ENCODE measurements around the gene SH3RF3. TPM values are rescaled to one million over a fixed set of nuclear protein-coding genes. Genes with fewer than 3 reads are reported as not detected.

SH3RF3 gene
- total and polyA plus RNA-seq, 2 donors (not counting 1 experiment from before 2014, with no cell fraction given): 8.3 to 10.1 TPM

DNA sequence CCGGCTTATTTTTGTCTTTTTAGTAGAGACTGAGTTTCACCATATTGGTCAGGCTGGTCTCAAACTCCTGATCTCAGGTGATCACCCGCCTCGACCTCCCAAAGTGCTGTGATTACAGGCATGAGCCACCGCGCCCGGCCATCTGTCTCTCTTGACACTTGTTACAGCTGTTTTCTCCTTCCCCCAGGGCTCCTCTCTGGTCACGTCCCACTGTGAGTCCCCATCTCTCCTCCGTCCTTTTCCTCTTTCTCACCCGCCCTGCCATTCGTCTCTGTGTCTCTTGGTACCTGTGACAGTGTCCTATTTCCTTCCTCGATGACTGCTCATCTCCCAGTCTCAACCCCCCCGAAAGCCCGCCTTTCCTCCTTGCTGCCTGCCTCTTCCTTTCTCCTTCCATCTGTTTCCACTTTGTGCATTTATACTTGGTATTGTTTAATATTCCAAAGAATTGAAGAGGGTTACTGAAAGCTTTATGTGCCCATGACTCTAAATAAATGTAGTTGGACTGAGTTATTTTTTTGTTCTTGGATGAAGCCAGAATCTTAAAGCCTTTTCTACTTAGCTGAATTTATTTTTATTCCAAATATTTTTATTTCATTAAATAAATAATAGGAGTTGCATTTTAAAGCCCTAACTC lies 241.5 kb downstream of the SH3RF3 start:
- Histone ChIP-seq H3K9ac (ENCODE audit: insufficient read depth, low read length) (no peak overlapping the region), H2AFZ (ENCODE audit: low read length) (no peak overlapping the region), H3K9me3 (ENCODE audit: control insufficient read depth, insufficient read depth, low read depth, low read length) (no peaks in the 10 kb centered on the region), H3K79me2 (ENCODE audit: control insufficient read depth, insufficient read depth, low read length) (no peaks in the 10 kb centered on the region), H3K27ac (ENCODE audit: insufficient read depth, low read length) (no peak overlapping the region), H4K20me1 (ENCODE audit: control insufficient read depth, extremely low read depth, insufficient read depth, low read length) (no peaks in the 10 kb centered on the region), H3K27me3 (ENCODE audit: control insufficient read depth, insufficient read depth, low read length) (no peaks in the 10 kb centered on the region), H3K36me3 (ENCODE audit: control insufficient read depth, insufficient read depth, low read length) (peaks cover 4% of the 10 kb centered on the region), H3K4me3 (replicated peaks in 1 of 4; ENCODE audit: control extremely low read depth in 1 of 4, insufficient read depth in 1 of 4, low read depth in 3 of 4, low read length in 4 of 4) (no peak overlapping the region), H3K4me1 (ENCODE audit: control insufficient read depth, extremely low read depth, insufficient read depth, low read length) (no peaks in the 10 kb centered on the region), H3K4me2 (ENCODE audit: extremely low read depth, insufficient read depth, low read length) (no peak overlapping the region)
- no peak for TF ChIP-seq EZH2 (IDR thresholded peaks at IDR 0.05; ENCODE audit: low read length, missing control alignments)
- TF ChIP-seq, protein P1, sequence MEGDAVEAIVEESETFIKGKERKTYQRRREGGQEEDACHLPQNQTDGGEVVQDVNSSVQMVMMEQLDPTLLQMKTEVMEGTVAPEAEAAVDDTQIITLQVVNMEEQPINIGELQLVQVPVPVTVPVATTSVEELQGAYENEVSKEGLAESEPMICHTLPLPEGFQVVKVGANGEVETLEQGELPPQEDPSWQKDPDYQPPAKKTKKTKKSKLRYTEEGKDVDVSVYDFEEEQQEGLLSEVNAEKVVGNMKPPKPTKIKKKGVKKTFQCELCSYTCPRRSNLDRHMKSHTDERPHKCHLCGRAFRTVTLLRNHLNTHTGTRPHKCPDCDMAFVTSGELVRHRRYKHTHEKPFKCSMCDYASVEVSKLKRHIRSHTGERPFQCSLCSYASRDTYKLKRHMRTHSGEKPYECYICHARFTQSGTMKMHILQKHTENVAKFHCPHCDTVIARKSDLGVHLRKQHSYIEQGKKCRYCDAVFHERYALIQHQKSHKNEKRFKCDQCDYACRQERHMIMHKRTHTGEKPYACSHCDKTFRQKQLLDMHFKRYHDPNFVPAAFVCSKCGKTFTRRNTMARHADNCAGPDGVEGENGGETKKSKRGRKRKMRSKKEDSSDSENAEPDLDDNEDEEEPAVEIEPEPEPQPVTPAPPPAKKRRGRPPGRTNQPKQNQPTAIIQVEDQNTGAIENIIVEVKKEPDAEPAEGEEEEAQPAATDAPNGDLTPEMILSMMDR (conservative IDR thresholded peaks at IDR 0.05 in 1 of 2, IDR thresholded peaks at IDR 0.05 in 1 of 2; ENCODE audit: low read depth in 1 of 2, low read length in 2 of 2): no peak
- no peak for DNase-seq (ENCODE audit: low read depth in 2 of 2)

DNA sequence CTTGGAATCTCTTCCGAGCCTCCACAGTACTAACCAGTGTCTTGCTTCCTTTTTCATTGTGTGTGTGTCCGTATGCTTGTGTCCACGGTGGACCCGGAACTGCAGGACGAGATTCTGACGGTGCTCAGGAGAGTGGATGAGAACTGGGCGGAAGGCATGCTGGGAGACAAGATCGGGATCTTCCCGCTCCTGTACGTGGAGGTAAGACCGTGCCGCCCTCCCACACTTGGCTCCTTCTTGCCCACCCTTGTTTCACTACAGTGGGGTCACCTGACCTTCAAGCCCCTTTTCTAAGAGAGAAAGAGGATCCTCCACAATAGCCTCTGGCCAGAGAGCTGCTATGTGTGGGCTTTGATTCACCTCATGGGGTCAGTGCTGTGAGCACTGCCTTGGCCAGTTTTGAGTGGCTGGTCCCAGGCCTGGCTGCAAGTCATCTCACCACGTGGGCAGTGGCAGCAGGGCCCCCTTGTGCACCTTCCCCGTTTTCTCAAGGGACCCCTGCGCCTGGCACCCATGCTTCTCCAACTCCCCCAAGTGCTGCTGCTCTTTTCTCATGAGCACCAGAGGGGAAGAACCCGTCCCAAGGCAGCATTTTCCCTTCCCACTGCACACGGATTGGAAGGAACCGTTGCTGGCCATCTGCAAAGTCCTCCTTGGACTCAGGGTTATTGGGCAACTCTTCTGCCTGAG lies 242.6 kb downstream of the SH3RF3 start:
- Histone ChIP-seq H3K36me3 (ENCODE audit: control insufficient read depth, insufficient read depth, low read length) (peaks cover 6% of the 10 kb centered on the region), H3K4me2 (ENCODE audit: extremely low read depth, insufficient read depth, low read length) (no peak overlapping the region), H3K4me1 (ENCODE audit: control insufficient read depth, extremely low read depth, insufficient read depth, low read length) (peaks cover 3% of the 10 kb centered on the region), H4K20me1 (ENCODE audit: control insufficient read depth, extremely low read depth, insufficient read depth, low read length) (no peaks in the 10 kb centered on the region), H3K9me3 (ENCODE audit: control insufficient read depth, insufficient read depth, low read depth, low read length) (no peaks in the 10 kb centered on the region), H3K9ac (ENCODE audit: insufficient read depth, low read length) (no peak overlapping the region), H2AFZ (ENCODE audit: low read length) (no peak overlapping the region), H3K4me3 (replicated peaks in 1 of 4; ENCODE audit: control extremely low read depth in 1 of 4, insufficient read depth in 1 of 4, low read depth in 3 of 4, low read length in 4 of 4) (no peak overlapping the region), H3K27ac (ENCODE audit: insufficient read depth, low read length) (no peak overlapping the region), H3K27me3 (ENCODE audit: control insufficient read depth, insufficient read depth, low read length) (no peaks in the 10 kb centered on the region), H3K79me2 (ENCODE audit: control insufficient read depth, insufficient read depth, low read length) (no peaks in the 10 kb centered on the region)
- DNase-seq (ENCODE audit: low read depth in 2 of 2): no peak
- no peak for TF ChIP-seq EZH2 (IDR thresholded peaks at IDR 0.05; ENCODE audit: low read length, missing control alignments)
- TF ChIP-seq, protein P1 (conservative IDR thresholded peaks at IDR 0.05 in 1 of 2, IDR thresholded peaks at IDR 0.05 in 1 of 2; ENCODE audit: low read depth in 1 of 2, low read length in 2 of 2): no peak

DNA sequence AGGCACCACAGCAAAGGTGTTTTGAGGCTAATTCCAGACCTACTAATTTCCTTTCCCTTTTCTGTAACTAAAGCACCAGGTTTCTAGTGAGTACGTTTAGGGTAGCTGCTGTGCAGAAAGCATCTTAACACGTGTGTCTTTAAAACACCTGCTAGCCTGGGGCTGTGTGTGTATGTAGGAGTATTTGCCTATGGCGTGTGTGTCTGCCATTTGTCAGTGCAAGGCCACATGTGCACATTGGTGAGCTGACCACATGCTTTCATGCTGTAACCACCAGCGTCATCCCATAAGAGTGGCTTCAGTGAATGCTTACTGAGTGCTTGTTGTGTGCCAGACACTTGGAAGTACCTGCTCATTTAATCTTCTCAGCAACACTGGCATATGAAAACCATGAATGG lies 243.2 kb downstream of the SH3RF3 start:
- Histone ChIP-seq H3K79me2 (ENCODE audit: control insufficient read depth, insufficient read depth, low read length) (no peaks in the 10 kb centered on the region), H3K27ac (ENCODE audit: insufficient read depth, low read length) (no peak overlapping the region), H3K27me3 (ENCODE audit: control insufficient read depth, insufficient read depth, low read length) (no peaks in the 10 kb centered on the region), H4K20me1 (ENCODE audit: control insufficient read depth, extremely low read depth, insufficient read depth, low read length) (no peaks in the 10 kb centered on the region), H3K4me1 (ENCODE audit: control insufficient read depth, extremely low read depth, insufficient read depth, low read length) (peaks cover 4% of the 10 kb centered on the region), H3K9ac (ENCODE audit: insufficient read depth, low read length) (no peak overlapping the region), H3K9me3 (ENCODE audit: control insufficient read depth, insufficient read depth, low read depth, low read length) (no peaks in the 10 kb centered on the region), H2AFZ (ENCODE audit: low read length) (no peak overlapping the region), H3K36me3 (ENCODE audit: control insufficient read depth, insufficient read depth, low read length) (peaks cover 6% of the 10 kb centered on the region), H3K4me2 (ENCODE audit: extremely low read depth, insufficient read depth, low read length) (no peak overlapping the region), H3K4me3 (replicated peaks in 1 of 4; ENCODE audit: control extremely low read depth in 1 of 4, insufficient read depth in 1 of 4, low read depth in 3 of 4, low read length in 4 of 4) (no peak overlapping the region)
- no peak for DNase-seq (ENCODE audit: low read depth in 2 of 2)
- TF ChIP-seq, protein P1 (conservative IDR thresholded peaks at IDR 0.05 in 1 of 2, IDR thresholded peaks at IDR 0.05 in 1 of 2; ENCODE audit: low read depth in 1 of 2, low read length in 2 of 2): no peak
- TF ChIP-seq EZH2 (IDR thresholded peaks at IDR 0.05; ENCODE audit: low read length, missing control alignments): no peak

Data from fibroblast of lung (primary cell).